GM21737 (cell line): ENCODE measurements around the gene MEG3.

Source experiments
- ATAC-seq: cut with Tn5 transposase; IDR thresholded peaks from one replicate; pipeline ENCODE4 v1.9.1; 2021; ENCODE audit warnings: mild to moderate bottlenecking, moderate library complexity; ENCODE audit not compliant: unreplicated experiment

Gene MEG3

DNA sequence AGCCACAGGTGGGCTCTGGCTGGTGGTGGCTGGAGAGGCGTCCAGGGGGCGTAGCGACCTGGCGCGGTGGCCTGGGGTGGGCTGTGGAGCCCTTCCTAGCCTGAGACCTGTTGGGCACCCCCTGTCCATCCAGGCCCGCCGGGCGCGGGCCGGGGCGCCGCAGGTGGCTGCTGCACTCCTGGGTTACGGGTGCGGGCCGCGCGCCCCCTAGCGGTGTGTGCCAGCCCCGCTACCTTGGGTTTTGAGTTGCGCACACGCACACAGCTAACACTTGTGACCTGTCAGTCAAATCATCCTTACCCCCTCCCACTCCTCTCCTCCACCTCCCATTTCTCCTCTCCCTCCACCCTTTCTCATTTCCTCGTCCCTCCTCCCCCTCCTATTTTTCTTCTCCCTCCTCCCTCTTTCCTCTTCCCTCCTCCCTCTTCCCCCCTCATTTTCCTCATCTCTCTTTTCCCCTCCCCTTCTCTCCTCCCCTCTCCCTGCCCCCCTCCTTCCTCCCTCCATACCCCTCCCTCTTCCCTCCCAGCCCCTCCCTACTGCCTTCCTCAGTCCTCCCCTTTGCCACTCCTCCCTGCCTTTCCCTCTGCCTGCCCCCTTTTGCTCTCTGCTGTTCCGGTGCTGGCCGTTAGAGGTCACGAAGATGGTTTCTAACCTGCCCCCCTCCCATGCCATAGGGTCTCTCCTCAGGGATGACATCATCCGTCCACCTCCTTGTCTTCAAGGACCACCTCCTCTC, 2.3 kb downstream of the MEG3 start:
- no peak for ATAC-seq

DNA sequence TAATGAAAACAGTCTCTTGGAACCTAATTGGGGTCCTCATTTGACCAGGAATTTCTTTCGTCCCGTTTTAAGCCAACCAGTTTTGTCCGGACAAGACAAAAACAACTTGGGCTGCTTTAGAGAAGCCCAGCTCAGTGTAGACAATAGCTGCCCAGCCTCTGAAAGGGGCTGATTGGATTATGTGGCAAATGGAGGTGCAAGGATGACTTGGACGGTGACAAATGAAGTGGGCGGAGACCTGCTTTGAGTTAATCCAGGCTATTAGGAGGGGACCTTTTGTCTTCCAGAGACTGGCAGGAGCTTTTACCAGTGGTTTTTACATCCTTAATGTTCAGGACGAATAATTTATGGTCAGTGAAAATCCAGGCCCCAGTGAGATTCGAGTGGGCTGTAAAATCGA, 4.8 kb downstream of the MEG3 start:
- no peak for ATAC-seq

DNA sequence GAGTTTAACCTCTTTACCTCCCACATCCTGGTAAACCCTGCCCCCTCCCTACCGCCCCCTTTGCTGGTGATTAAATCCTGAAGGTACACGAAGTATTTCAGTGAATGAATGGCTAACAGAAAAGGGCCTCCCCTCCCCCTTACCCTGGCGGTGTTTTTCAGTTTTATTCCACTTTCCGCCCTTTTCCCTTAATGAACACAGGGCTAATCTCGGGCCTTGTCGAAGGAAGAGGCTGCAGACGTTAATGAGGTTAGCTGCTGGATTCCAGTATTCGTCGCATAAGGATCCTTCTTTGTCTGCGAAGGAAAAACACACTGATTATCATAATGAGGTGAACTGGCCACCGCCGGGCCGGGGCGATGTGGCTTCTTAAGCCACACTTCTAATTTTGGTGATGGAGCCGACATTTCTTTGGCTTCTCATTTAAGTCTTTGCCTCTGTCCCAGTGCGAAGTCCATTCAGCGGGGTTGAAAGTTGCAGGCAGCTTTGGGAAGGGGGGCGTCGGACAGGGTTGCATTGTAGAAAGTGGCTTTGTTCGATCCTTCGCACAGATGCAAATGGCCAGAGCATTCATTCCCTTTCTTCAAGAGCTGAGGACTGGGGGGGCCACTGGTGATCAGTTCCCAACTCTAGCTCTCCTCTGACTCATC, 6.5 kb downstream of the MEG3 start:
- no peak for ATAC-seq

DNA sequence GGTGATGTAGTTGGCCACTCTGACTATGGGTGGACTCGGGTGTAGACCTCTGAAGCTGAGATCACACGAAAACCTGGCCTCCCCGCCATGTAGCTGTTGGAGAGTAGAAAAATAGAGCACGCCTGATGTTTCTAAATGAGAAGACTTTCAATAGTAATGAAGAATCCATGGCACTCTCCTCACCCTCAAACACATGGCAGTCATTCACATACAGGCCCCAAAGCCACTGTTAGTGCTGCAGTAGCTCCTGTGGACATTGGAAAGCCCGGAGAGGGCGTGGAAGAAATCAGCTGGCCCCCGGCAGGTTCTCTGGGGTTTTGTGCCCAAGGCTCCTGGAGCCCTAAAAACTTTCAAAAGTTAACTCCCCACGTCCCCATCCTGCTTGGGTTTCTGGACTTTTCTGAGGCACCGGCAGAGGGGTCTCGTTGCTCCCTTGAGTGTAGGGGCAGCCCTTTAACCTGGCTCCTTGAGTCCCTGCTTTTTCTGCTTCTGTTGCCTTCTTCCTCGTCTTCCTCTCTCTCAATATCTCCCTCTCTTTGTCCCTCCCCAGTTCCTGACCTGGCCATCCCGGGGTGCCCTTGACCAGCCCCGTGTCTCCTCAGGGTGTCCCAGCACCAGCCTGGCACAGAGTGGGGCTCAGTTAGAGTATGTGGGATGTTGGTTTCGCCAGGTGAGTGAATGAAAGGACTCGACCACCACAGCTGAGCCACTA, 8.3 kb downstream of the MEG3 start:
- no peak for ATAC-seq

DNA sequence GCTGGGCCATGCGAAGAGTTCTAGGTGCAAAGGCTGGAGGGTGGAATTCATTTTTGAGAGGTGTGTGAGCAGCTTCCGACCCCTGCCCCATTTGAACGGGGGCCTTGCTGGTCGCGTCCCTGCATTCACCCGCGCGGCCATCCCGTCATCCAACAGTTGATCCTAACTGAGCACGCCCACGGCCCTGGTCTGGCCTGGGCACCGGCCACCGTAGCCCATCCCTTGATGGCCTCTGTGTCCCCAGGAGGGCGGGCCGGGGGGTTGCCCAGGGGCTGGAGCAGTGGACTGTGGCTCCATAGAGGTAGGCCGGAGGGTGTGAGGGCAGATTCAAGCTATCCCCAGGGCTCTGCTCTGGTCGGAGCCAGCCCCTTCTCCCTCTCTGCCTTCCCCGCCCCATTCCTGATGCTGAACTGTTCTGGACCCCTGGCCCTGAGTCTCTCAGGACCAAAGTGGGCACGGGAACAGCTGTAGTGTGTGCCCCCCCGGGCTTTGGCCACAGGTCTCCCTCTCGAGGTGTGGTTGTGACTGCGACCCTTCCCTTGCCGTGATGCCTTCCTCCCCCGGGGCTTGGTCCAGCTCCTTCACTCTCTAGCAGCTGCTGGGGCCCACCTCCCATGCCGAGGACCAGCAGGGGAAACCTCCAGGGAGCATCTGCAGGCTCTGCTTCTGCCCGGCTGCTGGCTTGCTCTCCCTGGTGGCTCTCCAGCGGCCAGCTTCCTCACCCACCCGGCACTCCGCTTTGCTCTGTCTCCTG, 9.1 kb downstream of the MEG3 start:
- ATAC-seq, result no peak

DNA sequence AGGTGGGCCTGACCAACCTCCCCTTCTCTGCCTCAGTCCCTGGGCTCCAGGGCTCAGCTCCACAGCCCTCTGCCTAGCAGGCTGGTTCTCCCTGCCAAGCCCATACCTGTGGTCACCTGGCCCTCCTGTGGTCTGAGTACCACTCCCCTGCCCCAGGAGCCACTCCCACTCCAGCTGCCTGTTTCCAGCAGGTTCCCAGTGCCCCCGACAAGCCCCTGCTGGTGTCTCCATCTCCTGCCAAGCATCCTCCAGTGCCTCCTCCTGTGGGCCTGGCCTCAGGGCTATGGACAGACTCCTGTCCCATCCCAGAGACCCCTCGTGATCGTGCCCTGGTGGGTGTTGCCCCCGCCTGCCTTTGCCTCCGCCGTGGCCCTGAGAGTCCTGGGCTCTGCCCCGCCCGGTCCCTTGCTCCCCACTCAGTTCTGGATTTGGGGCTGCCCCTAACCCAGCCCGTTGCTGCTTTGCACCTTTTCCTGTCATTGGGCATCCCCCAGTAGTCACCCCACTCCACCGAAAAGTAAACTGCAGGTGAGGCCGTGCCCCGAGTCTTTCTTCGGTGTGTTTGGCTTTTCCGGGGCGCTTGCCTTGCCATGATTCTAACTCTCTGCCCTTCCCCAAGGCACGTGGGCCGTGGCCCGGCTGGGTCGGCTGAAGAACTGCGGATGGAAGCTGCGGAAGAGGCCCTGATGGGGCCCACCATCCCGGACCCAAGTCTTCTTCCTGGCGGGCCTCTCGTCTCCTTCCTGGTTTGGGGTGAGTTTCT, 9.8 kb downstream of the MEG3 start:
- no peak for ATAC-seq

DNA sequence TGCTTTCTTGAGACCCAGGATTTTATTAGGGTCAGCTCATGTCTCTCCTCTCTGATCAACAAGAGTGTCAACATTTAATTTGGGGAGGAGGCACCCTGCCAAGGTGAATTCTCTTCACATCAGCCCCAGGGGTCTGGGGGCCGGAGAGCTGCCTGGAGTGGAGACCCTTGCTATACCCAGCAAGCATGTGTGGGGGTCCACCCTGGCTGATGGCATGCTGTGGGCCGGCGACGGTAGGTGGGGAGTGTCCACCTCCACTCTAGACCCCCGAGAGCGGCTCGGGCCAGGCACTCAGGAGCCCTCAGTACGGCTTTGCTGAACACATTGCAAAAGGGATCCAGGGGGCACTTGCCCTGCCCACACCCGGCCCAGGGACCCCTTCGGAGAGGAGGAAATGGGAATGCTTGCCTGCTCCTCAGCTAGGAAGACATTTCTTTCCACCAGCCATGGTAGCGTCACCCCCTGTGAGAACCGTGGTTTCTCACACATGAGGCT, 10.4 kb downstream of the MEG3 start:
- ATAC-seq, result no peak

DNA sequence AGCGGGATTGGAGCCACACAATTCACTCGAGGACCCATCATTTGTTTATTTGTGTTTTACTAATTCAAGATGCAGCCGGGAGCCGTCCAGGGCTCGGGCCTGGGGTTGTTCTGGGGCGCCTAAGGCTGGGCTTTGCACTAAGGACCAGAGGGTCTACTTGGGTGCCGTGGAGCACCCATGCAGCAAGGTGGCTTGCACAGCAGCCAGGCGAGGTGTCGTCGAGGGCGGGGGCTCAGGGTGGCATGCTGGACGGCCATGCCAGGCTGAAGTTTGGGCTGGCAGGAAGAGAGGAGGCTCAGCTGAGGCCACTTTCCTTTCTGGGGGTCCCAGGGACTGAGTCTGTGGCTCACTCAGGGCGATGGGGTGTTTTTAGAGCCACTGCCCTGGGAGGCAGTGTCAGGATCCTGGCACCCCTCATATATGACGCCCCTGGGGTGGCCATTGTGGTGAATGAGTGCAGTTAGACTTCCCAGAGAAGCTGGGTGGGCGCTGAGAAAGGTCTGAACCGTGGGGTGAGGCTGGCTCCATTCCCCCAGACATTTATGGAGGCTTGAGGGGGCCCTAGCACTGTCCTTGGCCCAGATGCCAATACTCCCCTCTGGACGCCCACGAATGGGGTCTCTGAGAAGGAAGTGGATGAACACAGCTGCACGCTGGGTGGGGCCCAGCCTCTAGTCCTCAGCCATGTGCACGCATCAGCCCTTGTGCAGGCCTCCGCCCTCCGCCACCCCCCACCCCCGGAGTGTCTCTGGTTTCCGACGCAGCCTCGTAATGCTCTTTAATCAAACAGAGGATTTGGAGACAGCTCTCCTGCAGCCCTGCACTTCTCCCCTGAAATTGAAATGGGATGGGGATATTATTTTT, 11.3 kb downstream of the MEG3 start:
- no peak for ATAC-seq

DNA sequence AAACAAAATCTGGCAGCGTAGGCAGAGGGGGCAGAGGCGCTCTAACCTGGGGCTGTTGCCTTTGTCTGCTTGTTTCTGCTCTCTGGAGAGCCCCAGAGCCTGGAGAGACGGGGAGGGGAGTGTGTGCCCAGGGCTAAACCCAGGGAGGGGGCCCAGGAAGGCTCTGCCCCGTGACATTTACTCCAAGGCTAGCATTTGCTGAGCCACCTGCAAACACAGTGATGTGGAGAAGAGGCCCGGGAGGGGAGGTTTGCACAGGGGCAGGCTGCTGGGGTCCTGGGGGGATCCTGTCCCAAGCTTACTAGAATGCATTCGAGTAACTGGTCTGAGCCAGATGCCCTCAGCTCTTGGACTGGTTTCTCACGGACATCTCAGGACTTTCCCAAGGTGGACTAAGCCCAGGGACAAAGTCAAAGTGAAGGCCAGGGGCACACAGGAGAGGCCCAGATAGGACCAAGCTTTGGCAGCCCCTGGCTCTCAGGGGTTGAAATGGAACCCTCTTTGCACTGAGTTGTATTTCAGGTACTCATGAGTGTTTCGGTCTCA, 12.0 kb downstream of the MEG3 start:
- ATAC-seq, result no peak

DNA sequence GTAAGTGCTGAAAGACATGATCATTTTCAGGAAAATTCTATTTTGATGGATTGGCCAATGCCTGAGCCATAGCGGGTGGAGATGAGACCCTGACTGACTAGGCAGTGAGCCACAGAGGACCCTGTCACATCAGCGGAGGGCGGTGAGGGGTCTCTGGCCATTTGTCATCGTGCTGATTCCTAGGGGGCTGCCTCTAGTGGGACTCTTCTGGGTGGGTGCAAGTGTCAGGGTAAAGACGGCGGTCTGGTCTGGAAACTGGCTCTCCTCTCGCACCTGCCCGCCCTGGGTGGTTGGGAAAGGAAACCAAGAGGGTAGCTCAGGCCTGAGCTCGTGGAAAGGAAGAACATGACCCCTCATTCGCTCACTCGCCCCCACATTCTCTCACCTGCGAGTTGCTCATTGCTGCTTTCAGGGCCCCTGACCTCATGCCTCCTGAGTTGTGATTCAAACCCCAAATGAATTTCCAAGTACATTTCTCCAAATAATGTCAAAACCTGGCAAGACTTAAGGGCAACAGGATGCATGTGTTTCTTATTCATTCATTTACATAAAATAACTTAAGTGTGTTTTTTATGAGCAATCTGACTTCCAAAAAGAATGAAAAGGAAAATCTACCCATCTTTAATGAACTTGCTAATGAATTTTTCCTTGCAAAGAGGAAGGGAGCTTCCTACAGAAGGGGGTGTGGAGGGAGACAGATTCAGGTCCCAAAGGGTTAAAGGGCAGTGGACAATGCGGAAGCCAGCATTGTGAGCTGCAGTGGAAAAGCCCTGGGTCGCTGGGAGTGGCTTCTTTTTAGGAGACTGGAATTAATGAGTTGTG, 12.8 kb downstream of the MEG3 start:
- no peak for ATAC-seq

DNA sequence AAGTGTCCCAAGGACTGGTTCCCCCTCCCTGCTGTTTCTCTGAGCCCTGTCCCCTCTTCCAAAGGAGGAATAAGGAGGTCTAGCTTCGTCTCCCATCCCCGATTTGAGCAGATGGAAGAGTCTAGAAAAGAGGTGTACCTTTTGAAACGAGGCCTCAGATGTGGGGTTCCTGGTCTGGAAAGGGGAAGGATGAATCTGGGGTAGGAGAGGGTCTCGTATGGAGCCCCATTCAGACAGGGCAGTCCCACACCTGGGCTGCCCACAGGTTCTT, 13.3 kb downstream of the MEG3 start:
- ATAC-seq, result no peak

DNA sequence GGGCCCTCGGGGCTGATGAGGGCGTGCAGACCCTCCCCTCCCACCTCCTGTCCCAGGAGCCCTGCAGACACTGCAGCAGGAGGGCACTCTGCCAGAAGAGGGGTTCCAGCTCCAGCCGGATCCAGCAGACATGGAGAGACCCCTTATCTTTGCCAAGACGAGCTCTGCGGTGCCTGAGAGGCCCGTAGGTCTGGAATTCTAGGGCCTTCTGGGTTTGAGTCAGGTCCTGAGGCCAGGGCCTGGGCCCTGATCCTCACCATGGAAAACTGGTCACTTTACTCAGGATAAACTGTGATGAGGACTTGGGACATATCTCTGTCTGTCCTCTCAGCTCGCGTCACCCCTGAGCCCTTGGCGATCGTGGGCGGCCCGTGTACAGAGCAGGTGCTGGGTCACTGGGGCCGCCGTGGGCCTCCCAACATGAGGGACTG, 13.8 kb downstream of the MEG3 start:
- no peak for ATAC-seq

DNA sequence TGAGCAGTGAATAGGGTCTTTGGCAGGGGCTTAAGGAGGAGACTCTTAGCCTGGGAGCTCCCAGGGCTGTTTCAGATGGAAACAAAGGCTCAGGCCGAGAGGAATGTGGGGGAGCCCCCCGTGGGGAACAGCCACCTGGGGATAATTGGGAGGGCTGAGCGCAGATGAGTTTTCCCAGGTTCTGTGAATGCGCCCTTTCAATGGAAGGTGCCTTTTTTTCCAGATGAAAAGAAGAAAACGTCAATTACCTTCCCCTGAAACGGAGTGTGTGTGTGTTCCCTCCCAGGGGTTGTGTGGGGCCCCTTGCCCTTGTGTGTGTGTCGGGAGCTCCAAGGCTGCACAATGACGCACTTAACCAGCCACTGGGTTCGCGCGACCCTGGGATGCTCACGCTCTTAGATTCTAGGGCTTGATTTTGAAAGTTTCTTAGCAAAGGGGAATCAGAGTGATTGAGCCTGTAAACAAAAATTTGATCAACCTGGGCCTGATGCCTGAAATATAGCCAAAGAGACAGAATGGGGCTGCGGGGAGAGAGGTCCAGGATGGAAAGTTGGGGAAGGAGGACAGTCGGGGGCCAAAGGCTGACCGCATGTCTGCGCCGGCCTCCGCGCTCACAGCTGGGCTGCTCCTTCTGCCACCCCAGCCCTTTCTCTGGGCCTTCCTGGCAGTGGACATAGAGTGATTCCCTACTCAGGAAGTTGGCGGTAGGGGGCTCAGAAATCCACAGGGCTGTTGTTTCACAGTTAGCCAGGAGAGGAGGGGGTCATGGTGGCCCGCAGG, 14.6 kb downstream of the MEG3 start:
- no peak for ATAC-seq

DNA sequence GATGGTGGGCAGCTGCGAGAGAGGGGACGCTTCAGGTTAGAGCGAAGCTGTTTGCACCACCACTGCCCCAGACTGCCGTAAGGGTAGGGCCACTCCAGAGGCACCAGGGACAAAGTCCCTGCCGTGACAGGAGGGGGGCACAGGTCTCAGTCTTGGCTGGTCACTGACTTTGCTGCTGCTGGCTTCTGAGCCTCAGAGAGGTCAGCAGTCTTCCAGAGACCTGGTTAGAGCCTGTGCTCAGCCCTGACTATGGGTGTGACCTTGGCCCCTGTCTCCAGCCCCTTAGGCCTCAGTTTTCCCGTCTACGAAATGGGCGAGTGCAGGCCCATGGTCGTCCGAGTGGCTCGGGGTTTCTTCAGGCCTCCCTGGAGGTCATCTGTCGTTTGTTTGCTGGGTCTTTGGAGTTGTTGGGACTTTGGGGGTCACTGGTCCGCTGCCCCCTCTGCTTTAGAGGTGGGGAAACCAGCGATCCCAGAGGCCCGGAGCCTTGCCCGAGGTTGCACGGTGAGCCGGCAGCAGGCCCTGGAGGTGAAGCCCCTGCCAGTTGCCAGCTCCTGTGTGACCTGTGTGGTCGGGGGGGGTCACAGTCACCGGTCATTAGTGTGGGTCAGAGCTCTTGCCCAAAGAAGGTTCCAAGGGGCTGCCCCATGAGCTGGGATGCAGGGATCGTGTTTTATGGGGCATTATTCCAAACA, 15.3 kb downstream of the MEG3 start:
- ATAC-seq, result no peak

DNA sequence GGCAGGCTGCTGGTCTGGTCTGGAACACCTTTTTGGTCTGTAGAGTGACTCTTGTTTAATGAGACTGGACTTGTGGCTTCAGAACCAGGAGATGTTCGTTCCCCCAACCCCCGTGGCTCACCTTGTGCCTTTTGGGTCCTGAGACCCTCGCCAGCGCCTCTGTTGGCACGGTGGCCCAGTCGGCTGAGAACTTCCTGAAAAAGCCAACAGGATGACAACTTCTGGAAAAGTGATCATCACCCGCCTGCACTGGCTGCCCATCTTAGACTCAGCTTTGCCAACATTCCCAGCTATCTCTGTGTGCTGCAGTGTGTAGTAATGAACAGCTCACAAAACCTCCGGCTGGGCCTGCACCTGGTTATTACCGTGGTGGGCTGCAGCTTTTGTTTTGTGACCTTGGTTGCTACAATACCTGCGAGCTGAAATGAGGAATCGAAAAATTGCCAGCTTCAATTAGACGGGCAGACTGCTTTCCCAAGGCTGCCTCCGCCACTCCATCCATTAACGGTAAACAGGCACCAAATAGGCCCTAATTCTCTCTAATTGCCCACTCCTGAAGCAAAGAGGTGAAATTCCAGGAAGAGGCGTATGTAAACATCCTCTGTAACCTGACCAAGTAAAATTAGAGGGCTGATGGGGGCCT, 16.0 kb downstream of the MEG3 start:
- no peak for ATAC-seq

DNA sequence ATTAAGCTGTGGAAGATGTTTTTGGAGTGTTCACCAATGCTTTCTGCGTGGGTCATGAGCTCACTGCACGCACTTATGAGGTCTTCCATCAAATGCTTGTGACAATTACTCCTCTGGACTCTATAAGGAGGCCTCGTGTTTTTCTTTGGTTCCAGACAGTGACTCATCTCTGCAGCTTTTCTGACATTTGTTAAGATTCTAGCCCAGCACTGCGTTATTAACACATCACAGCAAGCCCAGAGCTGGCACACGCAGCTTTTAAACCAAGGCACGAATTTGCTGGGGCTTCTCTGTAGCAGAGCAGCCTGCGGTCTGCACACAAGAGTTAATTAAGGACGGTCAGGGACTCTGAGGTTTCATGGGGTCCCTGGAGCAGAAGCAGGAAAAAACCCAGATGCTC, 16.9 kb downstream of the MEG3 start:
- ATAC-seq, result no peak

DNA sequence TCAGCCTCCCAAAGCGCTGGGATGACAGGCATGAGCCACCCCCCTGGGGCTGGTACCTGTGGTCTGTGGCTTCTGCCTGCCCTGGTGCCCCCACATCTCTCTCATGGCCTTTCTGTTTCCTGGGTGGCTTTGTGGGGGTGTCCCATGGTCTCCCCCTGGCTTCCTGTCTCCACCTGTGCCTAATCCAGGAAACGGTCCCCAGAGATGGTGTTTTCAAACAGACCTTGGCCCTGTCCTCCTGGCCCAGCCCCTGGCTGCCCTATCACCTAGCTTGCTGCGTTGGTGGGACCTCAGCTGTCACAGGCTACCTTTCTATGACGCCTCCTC, 18.1 kb downstream of the MEG3 start:
- no peak for ATAC-seq
